ENCODE results near the gene DOCK2. TPM values are rescaled to one million over a fixed set of nuclear protein-coding genes. Genes with fewer than 3 reads are reported as not detected.

Gene DOCK2
- total RNA-seq, 2 experiments from 2014 or later, result 192 to 203 TPM

DNA sequence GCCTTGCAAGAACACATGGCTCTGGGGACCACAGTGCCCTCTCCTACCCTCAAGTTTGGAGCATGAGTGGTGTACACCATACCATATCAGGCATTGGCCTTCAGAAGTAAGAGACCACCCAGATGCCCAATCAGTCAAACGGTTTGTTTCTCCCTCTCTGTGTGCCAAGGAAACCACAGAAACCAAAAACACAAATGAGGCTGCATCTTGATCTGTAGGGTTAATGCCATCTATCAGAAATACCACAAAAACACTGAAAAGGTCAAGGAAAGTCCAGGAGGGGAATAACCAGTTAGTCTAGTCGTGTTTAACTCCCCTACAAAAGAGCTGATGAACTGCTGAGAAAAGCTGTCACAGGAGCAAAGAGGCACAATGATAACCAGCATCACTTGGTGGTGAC, 264.8 kb downstream of the DOCK2 start:
- Mint-ChIP-seq H3K27ac (no peak overlapping the region), H3K4me1 (ENCODE audit: low read depth) (peaks cover 7% of the 10 kb centered on the region), H3K4me3 (no peak overlapping the region), H3K36me3 (ENCODE audit: low read depth) (peaks cover 9% of the 10 kb centered on the region), H3K9me3 (no peaks in the 10 kb centered on the region), H3K27me3 (ENCODE audit: low read depth) (no peaks in the 10 kb centered on the region)
- intact Hi-C loops (cut with micrococcal nuclease), result no loop called here
- CTCF ChIA-PET, result no interaction called here
- DNase-seq, result no peak

DNA sequence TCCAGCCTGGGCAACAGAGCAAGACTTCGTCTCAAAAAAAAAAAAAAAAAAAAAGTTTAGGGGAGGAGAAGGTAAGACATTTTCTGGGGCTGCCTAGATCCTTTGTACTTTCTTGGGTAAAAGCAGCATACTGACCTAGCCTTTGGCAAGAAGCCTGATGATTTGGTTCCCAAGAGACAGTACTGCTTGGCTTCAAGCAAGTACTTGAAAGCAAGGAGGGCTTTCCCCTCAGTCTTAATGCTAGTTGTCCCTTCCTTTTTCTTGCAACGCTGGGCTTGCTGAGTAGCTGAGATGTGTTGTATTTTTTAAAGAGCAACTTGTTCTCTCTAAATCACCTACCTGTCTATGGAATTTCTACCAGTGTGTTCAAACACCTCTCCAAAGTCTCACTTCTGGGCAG, 267.0 kb downstream of the DOCK2 start:
- Mint-ChIP-seq H3K4me3 (no peak overlapping the region), H3K9me3 (no peaks in the 10 kb centered on the region), H3K27me3 (ENCODE audit: low read depth) (no peaks in the 10 kb centered on the region), H3K27ac (no peak overlapping the region), H3K36me3 (ENCODE audit: low read depth) (peaks cover 5% of the 10 kb centered on the region), H3K4me1 (ENCODE audit: low read depth) (peaks cover 7% of the 10 kb centered on the region)
- DNase-seq, result no peak
- intact Hi-C loops (cut with micrococcal nuclease), result no loop called here
- CTCF ChIA-PET, result no interaction called here

DNA sequence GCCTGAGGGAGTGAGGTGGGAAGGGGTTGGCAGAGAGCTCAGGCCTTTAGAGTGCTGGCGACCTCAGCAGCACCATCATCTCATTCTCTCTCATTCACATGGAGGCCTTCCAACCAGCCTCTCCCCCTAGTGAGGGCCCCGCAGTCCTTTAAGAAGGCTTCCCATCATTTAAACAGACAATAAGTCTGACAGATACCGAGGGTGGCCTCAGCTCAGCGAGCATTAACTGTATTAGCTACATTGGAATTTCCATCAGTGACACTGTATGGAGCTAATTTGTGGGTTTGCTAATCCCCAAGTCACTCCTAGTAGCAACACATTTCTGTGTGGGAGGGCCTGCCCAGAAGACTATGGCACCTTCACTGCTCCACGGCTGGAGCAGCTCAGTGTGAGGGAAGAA, 267.4 kb downstream of the DOCK2 start:
- Mint-ChIP-seq H3K9me3 (no peaks in the 10 kb centered on the region), H3K4me3 (no peak overlapping the region), H3K27ac (no peak overlapping the region), H3K4me1 (ENCODE audit: low read depth) (peaks cover 7% of the 10 kb centered on the region), H3K27me3 (ENCODE audit: low read depth) (no peaks in the 10 kb centered on the region), H3K36me3 (ENCODE audit: low read depth) (peaks cover 5% of the 10 kb centered on the region)
- CTCF ChIA-PET, result no interaction called here
- intact Hi-C loops (cut with micrococcal nuclease), result no loop called here
- no peak for DNase-seq

DNA sequence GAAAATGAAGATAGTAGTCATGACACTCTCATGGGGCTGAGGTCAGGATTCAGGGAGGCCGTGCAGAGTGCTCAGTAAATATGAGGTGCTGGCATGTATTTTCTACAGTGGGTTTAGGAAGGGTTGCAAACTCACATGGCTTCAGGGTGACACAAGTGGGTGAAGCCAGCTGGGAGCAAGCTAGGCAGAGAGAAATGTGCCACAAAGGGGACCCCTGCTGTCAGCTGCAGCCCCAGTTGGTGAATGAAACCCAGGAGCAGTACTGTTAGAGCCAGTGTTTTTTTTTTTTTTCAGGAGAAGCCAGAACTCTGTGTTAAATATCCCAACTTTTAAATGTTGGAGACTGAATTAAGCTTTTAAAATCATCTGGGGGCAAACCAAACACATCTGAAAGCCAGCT, 267.9 kb downstream of the DOCK2 start:
- intact Hi-C loops (cut with micrococcal nuclease), result no loop called here
- CTCF ChIA-PET, result no interaction called here
- Mint-ChIP-seq H3K27me3 (ENCODE audit: low read depth) (no peaks in the 10 kb centered on the region), H3K36me3 (ENCODE audit: low read depth) (peaks cover 5% of the 10 kb centered on the region), H3K4me1 (ENCODE audit: low read depth) (peaks cover 7% of the 10 kb centered on the region), H3K27ac (no peak overlapping the region), H3K9me3 (no peaks in the 10 kb centered on the region), H3K4me3 (no peak overlapping the region)
- DNase-seq, result no peak

DNA sequence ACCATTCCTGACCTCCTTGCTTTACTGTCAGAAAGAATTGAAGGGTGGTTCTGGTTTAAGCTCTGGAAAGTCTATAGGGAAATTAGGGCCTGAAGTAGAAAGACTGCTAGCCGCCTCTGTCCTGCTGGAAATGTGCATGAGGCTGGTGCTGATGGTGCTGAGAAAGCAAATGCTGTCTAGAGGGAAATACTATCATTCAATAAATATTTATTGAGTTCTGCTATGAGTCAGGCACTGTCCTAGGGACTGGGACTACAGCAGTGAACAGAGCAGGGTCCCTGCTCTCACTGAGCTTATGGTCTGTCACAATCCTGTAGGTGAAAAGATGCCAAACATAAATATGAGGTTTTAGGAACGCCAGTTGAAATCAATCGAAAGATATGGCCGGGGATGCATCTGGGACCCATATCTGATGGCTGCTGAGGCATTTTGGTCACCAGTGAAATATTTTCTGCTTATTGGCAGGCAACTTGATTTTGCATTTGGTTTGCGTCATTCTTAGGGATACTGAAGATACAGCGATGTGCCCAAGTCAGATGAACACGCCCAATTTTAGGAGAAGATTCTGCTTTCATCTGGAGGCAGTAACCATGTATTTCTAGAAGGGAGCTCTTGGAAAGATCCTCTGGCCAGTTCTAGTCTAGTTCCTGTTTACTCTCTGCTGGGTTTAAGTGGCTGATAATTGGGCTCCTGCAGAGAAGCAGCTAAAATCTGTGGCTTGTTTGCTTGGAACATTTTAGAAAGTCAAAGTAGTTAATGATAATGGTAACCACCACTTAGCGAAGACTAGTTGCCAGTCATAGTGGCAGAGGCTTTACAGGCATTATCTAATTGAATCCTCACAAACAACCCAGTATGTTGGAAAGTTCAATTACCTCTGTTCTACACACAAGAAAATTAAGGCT, 269.9 kb downstream of the DOCK2 start:
- H3K27ac Mint-ChIP-seq, result no peak overlapping the region
- peaks cover under 1% of the 10 kb centered on the region for H3K4me1 Mint-ChIP-seq (ENCODE audit: low read depth)
- no peaks in the 10 kb centered on the region for H3K9me3 Mint-ChIP-seq
- intact Hi-C loops (cut with micrococcal nuclease), result no loop called here
- no peaks in the 10 kb centered on the region for H3K27me3 Mint-ChIP-seq (ENCODE audit: low read depth)
- H3K36me3 Mint-ChIP-seq (ENCODE audit: low read depth), result peaks cover 5% of the 10 kb centered on the region
- DNase-seq, result no peak
- H3K4me3 Mint-ChIP-seq, result no peak overlapping the region
- CTCF ChIA-PET, result no interaction called here

DNA sequence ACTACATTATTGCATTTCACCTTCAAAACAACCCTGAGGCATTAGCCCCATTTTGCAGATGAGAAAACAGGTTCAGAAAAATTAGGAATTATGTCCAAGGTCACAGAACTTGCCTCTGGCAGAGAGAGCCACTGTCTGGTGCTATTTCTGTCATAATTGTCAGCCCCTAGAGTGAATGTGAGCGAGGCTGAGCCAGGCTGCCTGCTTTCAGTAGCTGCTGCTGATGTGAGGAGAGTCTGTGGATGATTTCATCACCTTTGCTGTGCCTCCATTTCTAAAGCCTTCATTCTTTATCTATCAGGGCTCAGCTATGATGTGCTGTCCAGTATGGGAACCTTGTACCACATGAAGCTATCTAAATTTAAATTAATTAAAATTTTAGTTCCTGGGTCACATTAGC, 271.8 kb downstream of the DOCK2 start:
- H3K4me3 Mint-ChIP-seq, result no peak overlapping the region
- no peak for DNase-seq
- no peak overlapping the region for H3K27ac Mint-ChIP-seq
- H3K27me3 Mint-ChIP-seq (ENCODE audit: low read depth), result no peaks in the 10 kb centered on the region
- H3K36me3 Mint-ChIP-seq (ENCODE audit: low read depth), result peaks cover 6% of the 10 kb centered on the region
- H3K9me3 Mint-ChIP-seq, result no peaks in the 10 kb centered on the region
- no peaks in the 10 kb centered on the region for H3K4me1 Mint-ChIP-seq (ENCODE audit: low read depth)
- CTCF ChIA-PET, result no interaction called here
- intact Hi-C loops (cut with micrococcal nuclease), result no loop called here

DNA sequence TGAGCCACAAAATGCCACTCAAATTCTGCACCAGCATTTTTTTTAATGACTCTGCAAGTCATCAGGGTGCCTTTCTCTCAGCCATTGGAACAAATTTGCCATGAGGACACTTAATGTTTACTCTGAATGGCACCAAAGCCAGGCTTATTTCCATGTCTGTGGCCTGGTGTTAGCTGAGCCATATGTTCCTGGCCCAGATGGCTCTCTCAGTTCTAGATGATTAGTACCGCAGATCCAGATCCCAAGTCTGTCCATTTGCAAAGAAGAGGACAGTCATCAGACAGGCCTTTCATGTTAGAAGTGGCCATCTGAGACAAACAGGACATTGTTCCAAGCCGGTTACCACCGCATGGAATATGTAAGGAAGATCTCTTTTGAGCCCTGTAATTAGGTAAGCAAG, 272.9 kb downstream of the DOCK2 start:
- no peaks in the 10 kb centered on the region for H3K27me3 Mint-ChIP-seq (ENCODE audit: low read depth)
- peaks cover 14% of the 10 kb centered on the region for H3K36me3 Mint-ChIP-seq (ENCODE audit: low read depth)
- intact Hi-C loops (cut with micrococcal nuclease), result no loop called here
- CTCF ChIA-PET, result no interaction called here
- no peak overlapping the region for H3K4me3 Mint-ChIP-seq
- no peaks in the 10 kb centered on the region for H3K9me3 Mint-ChIP-seq
- H3K27ac Mint-ChIP-seq, result no peak overlapping the region
- H3K4me1 Mint-ChIP-seq (ENCODE audit: low read depth), result no peaks in the 10 kb centered on the region
- DNase-seq, result no peak

DNA sequence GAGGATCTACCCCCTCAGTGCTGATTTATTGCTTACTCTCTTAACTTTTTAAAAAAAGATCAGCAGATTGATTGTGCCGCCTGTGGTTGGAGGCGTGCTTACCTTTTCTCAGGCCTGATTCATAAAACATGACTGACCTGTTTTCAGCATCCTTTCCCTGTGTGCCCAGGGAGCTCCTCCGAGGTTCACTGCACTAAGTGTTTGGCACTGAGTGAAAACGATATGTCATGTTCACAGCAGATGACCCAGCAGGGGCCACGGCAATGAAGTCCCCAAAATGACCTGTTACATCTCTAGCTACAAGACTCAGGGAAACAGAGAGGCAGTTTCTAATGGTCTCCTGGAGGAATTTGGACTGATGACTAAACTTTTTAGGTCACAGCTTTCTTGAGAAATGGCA, 273.3 kb downstream of the DOCK2 start:
- H3K9me3 Mint-ChIP-seq, result no peaks in the 10 kb centered on the region

DNA sequence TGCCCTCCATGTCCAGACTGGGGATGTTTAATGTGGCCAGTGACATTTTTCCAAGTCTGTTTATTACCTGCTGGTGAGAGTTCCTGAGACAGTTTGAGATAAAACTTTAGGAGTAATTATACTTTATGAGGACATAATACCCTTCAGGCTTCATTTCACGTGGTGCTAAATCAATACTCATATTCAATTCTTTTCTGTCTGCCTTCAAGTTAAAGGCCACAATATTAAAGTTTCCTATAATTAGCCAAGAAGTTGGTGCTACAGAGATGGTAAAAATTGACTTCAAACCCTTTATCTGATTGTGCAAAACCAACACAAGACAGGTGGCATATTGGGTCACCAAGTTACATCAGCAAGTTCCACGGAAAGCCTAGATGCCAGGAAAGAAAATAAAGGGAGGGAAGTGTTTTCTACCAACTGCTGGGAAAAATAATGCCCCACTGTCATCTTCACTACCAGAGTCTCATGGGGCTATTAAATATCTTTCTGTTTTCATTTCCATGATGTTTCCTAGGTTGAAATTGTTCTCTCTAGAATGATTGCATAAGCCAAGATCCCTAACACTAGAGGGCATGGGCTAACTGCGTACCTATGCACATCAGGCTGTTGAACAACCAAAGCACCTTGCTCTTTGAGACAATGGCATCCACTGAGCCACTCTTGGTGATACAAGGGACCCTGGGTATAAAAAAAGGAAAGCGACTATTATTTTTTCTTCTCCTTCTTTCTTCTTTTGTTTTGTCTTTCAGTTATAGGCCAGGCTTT, 274.6 kb downstream of the DOCK2 start:
- H3K27ac Mint-ChIP-seq, result no peak overlapping the region

More for the DNA sequence above, 273.3 kb downstream of the DOCK2 start:
- Mint-ChIP-seq H3K27me3 (ENCODE audit: low read depth) (no peaks in the 10 kb centered on the region), H3K36me3 (ENCODE audit: low read depth) (peaks cover 14% of the 10 kb centered on the region), H3K4me1 (ENCODE audit: low read depth) (no peaks in the 10 kb centered on the region), H3K4me3 (no peak overlapping the region), H3K27ac (no peak overlapping the region)
- intact Hi-C loops (cut with micrococcal nuclease), result no loop called here
- CTCF ChIA-PET, result no interaction called here
- DNase-seq, result no peak

DNA sequence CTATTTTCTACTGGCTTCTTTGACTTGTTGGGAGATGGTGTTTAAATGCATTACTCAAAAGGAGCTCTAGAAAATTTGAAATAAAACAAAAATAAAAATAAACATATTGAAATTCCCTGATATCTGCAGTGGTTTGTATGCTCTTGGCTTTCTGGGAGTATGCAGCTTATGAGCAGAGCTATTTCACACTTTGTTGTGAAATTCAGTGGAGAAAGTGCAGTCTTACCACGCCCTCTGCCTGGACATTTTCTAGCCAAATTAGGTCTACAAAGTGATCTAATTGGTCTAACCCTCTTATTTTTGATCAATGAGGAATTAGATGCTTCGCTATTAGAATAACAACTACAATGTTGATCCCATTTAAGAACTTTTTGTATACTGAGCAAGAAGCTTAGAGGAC, 276.4 kb downstream of the DOCK2 start:
- no peak overlapping the region for H3K27ac Mint-ChIP-seq
- DNase-seq, result no peak
- no peaks in the 10 kb centered on the region for H3K9me3 Mint-ChIP-seq
- CTCF ChIA-PET, result no interaction called here
- H3K27me3 Mint-ChIP-seq (ENCODE audit: low read depth), result no peaks in the 10 kb centered on the region
- no peak overlapping the region for H3K4me3 Mint-ChIP-seq
- peaks cover 16% of the 10 kb centered on the region for H3K36me3 Mint-ChIP-seq (ENCODE audit: low read depth)
- intact Hi-C loops (cut with micrococcal nuclease), result no loop called here
- H3K4me1 Mint-ChIP-seq (ENCODE audit: low read depth), result no peaks in the 10 kb centered on the region

More for the DNA sequence above, 274.6 kb downstream of the DOCK2 start:
- H3K36me3 Mint-ChIP-seq (ENCODE audit: low read depth), result peaks cover 16% of the 10 kb centered on the region
- intact Hi-C loops (cut with micrococcal nuclease), result no loop called here
- CTCF ChIA-PET, result no interaction called here
- H3K27me3 Mint-ChIP-seq (ENCODE audit: low read depth), result no peaks in the 10 kb centered on the region
- DNase-seq, result no peak
- H3K9me3 Mint-ChIP-seq, result no peaks in the 10 kb centered on the region
- no peaks in the 10 kb centered on the region for H3K4me1 Mint-ChIP-seq (ENCODE audit: low read depth)
- H3K4me3 Mint-ChIP-seq, result no peak overlapping the region

DNA sequence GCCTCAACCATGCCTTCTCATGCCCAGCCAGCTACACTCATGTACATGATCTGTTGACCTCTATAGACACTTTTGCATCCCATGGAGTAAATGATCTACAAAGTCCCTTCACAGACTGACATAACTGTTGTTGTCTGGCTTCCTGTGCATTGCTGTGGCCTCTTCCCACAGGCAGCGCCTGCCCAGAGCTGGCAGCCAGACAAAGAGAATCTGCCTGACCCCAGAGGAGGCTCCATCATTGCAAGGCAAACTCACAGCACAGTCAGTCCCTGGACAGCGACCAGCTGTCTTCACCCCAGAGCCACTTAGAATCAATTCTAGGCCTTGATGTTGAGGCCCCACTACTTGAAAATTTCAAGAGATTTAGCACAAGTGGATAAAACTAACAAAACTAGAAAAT, 277.7 kb downstream of the DOCK2 start:
- peaks cover 16% of the 10 kb centered on the region for H3K36me3 Mint-ChIP-seq (ENCODE audit: low read depth)
- CTCF ChIA-PET, result no interaction called here
- intact Hi-C loops (cut with micrococcal nuclease), result no loop called here
- DNase-seq, result no peak
- no peak overlapping the region for H3K4me3 Mint-ChIP-seq
- H3K27me3 Mint-ChIP-seq (ENCODE audit: low read depth), result no peaks in the 10 kb centered on the region
- no peaks in the 10 kb centered on the region for H3K4me1 Mint-ChIP-seq (ENCODE audit: low read depth)
- no peak overlapping the region for H3K27ac Mint-ChIP-seq
- H3K9me3 Mint-ChIP-seq, result no peaks in the 10 kb centered on the region

DNA sequence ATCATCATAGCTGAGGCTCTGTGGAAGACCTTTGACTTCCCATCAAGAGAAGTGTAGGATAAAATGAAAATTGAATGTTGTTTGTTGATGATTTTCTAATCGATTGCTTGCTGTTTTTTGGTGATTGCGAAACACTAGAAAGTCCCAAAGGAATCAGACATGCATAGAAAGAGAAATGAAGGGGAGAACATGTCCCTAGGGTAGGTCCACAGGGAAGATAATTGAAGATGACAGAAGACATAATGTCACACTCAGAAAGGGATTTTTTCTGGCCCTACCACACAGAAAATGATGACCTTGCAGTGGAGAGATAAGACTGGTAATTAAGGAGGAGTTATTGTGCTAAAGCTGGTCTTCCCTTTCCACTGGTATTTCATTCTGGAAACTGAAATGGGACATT, 280.4 kb downstream of the DOCK2 start:
- CTCF ChIA-PET, result no interaction called here
- peaks cover 10% of the 10 kb centered on the region for H3K36me3 Mint-ChIP-seq (ENCODE audit: low read depth)
- DNase-seq, result no peak
- H3K27me3 Mint-ChIP-seq (ENCODE audit: low read depth), result no peaks in the 10 kb centered on the region
- H3K4me1 Mint-ChIP-seq (ENCODE audit: low read depth), result peaks cover 6% of the 10 kb centered on the region
- no peak overlapping the region for H3K4me3 Mint-ChIP-seq
- intact Hi-C loops (cut with micrococcal nuclease), result no loop called here
- H3K27ac Mint-ChIP-seq, result no peak overlapping the region
- H3K9me3 Mint-ChIP-seq, result no peaks in the 10 kb centered on the region

DNA sequence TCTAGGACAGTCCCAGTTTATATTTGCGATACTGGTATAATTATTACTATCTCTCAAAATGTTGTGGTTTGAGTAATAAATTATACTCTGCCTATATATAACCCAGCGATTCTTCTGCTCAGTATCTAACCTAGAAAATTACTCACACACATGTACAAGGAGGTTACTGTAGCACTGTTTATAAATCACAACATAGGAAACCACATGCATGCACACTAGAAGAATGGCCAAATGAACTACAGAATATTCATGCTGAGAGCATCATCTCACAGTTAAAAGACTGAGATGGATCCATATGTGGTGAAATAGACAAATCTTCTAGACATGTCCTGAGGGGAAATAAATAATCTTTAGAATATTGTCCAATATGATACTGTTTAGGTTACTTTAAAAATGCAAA, 281.2 kb downstream of the DOCK2 start:
- no peak overlapping the region for H3K4me3 Mint-ChIP-seq
- no peak for DNase-seq
- H3K4me1 Mint-ChIP-seq (ENCODE audit: low read depth), result peaks cover 6% of the 10 kb centered on the region
- intact Hi-C loops (cut with micrococcal nuclease), result no loop called here
- no peaks in the 10 kb centered on the region for H3K9me3 Mint-ChIP-seq
- CTCF ChIA-PET, result no interaction called here
- H3K36me3 Mint-ChIP-seq (ENCODE audit: low read depth), result peaks cover 10% of the 10 kb centered on the region
- H3K27ac Mint-ChIP-seq, result no peak overlapping the region
- no peaks in the 10 kb centered on the region for H3K27me3 Mint-ChIP-seq (ENCODE audit: low read depth)
